ACC112 (cell line): ENCODE results near the gene MYCN.
"Not testable (repeated sequence)": the region's sequence is repeated elsewhere in the genome, so short reads cannot be mapped to it uniquely, and the experiment has no call there.

Experiments used
- H2AFZ ChIP-seq: fragments of 200-600 bp; sonication (generic); one replicate; pipeline ENCODE4 v1.6.0; 2017; ENCODE audit warnings: antibody characterized with exemption, low read length; ENCODE audit not compliant: unreplicated experiment
- H3K27ac ChIP-seq: fragments of 200-600 bp; sonication (generic); 2 replicates; pipeline ENCODE4 v1.5.1; 2014; ENCODE audit warnings: low read depth, mild to moderate bottlenecking, antibody characterized with exemption, low read length, moderate library complexity
- H3K27me3 ChIP-seq: fragments of 200-600 bp; sonication (generic); 2 replicates; pipeline ENCODE4 v1.6.1; 2014; ENCODE audit warnings: mild to moderate bottlenecking, antibody characterized with exemption, low read length, moderate library complexity, mixed read lengths; ENCODE audit not compliant: insufficient read depth
- H3K36me3 ChIP-seq: fragments of 200-600 bp; sonication (generic); 2 replicates; pipeline ENCODE4 v1.6.1; 2016; ENCODE audit warnings: mild to moderate bottlenecking, antibody characterized with exemption, low read length, moderate library complexity, mixed read lengths; ENCODE audit not compliant: insufficient read depth
- H3K4me1 ChIP-seq: fragments of 200-600 bp; sonication (generic); one replicate; pipeline ENCODE4 v1.6.1; 2016; ENCODE audit warnings: low read length, mixed read lengths; ENCODE audit not compliant: insufficient read depth, unreplicated experiment, control insufficient read depth
- H3K4me3 ChIP-seq: fragments of 200-600 bp; sonication (generic); 2 replicates; pipeline ENCODE4 v1.5.1; 2014; ENCODE audit warnings: mild to moderate bottlenecking, low read depth, low read length
- H3K79me2 ChIP-seq: fragments of 200-600 bp; sonication (generic); one replicate; pipeline ENCODE4 v1.6.0; 2016; ENCODE audit warnings: low read length; ENCODE audit not compliant: control insufficient read depth, unreplicated experiment, insufficient read depth

The MYCN gene

GRCh38 chr2:15947431-15947830 lies 7.1 kb downstream of the MYCN start:
- no peaks in the 10 kb centered on the region for H3K79me2 ChIP-seq
- H3K27ac ChIP-seq, result no peak overlapping the region
- H3K36me3 ChIP-seq, result no peaks in the 10 kb centered on the region
- H3K4me3 ChIP-seq, result no peak overlapping the region
- H3K4me1 ChIP-seq, result no peaks in the 10 kb centered on the region
- H2AFZ ChIP-seq, result no peak overlapping the region
- peaks cover 20% of the 10 kb centered on the region for H3K27me3 ChIP-seq

DNA sequence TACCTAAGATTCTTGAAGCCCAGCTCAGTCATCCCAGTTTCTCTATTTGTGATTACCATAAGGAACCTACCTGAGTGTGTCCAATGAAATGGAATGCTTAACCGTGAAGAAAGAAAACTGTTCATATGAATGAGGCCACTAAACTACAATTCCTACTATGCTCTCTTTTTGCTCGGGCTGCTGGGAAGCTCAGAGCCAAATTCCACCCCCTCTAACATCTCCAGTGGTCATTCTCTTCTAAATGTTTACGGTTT lies 8.3 kb downstream of the MYCN start:
- Histone ChIP-seq H3K36me3 (no peaks in the 10 kb centered on the region), H3K79me2 (no peaks in the 10 kb centered on the region), H2AFZ (no peak overlapping the region), H3K27ac (no peak overlapping the region), H3K4me1 (no peaks in the 10 kb centered on the region), H3K4me3 (no peak overlapping the region), H3K27me3 (peaks cover 10% of the 10 kb centered on the region)

- no peaks in the 10 kb centered on the region for H3K36me3 ChIP-seq
- no peak overlapping the region for H2AFZ ChIP-seq
- no peaks in the 10 kb centered on the region for H3K4me1 ChIP-seq
- H3K79me2 ChIP-seq, result no peaks in the 10 kb centered on the region
- H3K27ac ChIP-seq, result no peak overlapping the region
- H3K4me3 ChIP-seq, result no peak overlapping the region
- H3K27me3 ChIP-seq, result peaks cover 5% of the 10 kb centered on the region
These were observed 8.8 kb downstream of the MYCN start for GRCh38 chr2:15949126-15949525.

DNA sequence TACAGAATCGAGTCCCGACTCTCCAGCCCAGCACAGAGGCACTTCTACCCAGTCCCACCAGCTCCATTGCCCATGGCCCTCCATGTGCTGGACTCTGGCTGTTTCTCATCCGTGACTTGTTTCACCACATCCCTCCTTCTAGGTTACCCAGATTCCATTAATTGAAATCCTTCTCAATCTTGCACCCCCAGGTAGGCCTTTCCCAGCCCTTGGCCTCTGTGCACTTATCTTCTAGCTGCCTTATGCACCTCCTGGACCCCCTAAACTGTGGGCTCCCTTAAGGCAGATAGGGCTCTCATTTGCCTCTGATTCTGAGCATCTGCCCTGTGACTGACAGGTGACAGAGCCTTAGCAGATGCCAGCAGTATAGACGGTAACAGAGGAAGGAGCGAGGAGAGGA lies 9.2 kb downstream of the MYCN start:
- no peak overlapping the region for H2AFZ ChIP-seq
- H3K4me1 ChIP-seq, result no peaks in the 10 kb centered on the region
- no peak overlapping the region for H3K4me3 ChIP-seq
- 0 out of 2 replicates have a peak, but pooled peaks cover under 1% of the 10 kb centered on the region for H3K27me3 ChIP-seq
- H3K27ac ChIP-seq, result no peak overlapping the region
- H3K36me3 ChIP-seq, result no peaks in the 10 kb centered on the region
- no peaks in the 10 kb centered on the region for H3K79me2 ChIP-seq

GRCh38 chr2:15950088-15950952 lies 10.0 kb downstream of the MYCN start:
- no peaks in the 10 kb centered on the region for H3K4me1 ChIP-seq
- no peaks in the 10 kb centered on the region for H3K36me3 ChIP-seq
- H2AFZ ChIP-seq, result no peak overlapping the region
- no peaks in the 10 kb centered on the region for H3K79me2 ChIP-seq
- H3K27ac ChIP-seq, result no peak overlapping the region
- no peaks in the 10 kb centered on the region for H3K27me3 ChIP-seq
- no peak overlapping the region for H3K4me3 ChIP-seq

DNA sequence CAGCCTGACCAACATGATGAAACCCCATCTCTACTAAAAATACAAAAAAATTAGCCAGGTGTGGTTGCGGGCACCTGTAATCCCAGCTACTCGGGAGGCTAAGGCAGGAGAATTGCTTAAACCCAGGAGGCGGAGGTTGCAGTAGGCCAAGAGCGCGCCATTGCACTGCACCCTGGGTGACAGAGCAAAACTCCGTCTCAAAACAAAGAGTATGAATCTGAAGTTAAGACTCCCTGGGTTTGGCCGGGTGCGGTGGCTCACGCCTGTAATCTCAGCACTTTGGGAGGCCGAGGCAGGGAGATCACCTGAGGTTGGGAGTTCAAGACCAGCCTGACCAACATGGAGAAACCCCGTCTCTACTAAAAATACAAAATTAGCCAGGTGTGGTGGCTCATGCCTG lies 11.6 kb downstream of the MYCN start:
- H3K27ac ChIP-seq, H3K27me3 ChIP-seq, H3K4me3 ChIP-seq: not testable (repeated sequence)

DNA sequence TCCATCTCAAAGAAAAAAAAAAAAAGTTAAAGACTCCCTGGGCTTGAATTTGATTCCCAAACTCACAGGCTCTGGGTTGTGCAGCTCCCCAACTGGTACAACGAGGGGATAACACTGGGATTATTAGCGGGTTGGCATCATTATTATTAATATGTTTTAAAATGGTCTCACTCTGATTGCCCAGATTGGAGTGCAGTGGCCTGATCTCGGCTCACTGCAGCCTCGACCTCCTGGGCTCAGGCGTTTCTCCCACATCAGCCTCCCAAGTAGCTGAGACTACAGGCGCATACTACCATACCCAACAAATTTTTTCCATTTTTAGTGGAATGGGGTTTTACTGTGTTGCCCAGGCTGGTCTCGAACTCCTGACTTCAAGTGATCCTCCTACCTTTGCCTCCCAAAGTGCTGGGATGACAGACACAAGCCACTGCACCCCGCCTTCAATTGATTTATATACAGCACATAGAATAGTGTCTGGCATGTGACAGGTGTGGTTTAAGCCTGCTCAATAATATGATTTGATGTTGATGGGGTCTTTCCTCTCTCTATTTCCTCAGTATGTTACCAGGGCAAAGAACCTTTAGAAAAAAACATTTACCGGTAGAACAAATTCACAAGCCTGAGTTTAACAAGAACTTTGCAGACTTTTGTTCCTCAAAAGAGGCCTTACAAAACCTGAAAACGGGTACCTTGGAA lies 12.2 kb downstream of the MYCN start:
- Histone ChIP-seq H3K4me3 (no peak overlapping the region), H2AFZ (no peak overlapping the region), H3K27me3 (no peaks in the 10 kb centered on the region), H3K27ac (no peak overlapping the region), H3K79me2 (no peaks in the 10 kb centered on the region), H3K36me3 (no peaks in the 10 kb centered on the region), H3K4me1 (no peaks in the 10 kb centered on the region)

More for the DNA sequence above, 11.6 kb downstream of the MYCN start:
- not testable (repeated sequence) for H3K36me3 ChIP-seq, H3K79me2 ChIP-seq, H3K4me1 ChIP-seq, H2AFZ ChIP-seq

DNA sequence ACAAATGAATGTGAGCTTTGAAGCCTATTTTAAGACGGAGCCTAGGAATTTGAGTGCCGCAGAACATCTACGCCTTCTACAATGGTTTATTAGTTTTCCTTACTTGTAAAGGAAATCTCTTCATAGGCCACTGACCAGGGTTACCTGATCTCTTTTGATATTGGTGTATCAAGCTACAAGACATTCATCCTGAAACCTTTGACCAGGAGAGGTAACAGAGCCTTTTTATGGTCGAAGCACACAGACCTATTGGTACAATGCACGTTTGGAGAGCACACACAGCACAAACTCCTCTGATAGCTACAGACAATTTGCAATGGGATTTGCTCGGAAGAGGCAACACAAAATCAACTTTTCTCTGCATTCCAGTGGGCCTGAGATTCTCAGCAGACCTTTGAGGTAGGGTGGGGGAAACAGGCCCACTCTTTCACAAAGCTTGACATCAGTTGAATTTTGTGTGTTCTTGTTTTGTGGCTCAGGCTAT lies 12.8 kb downstream of the MYCN start:
- H3K36me3 ChIP-seq, result no peaks in the 10 kb centered on the region
- no peak overlapping the region for H3K27ac ChIP-seq
- H3K27me3 ChIP-seq, result no peaks in the 10 kb centered on the region
- no peak overlapping the region for H3K4me3 ChIP-seq
- H3K4me1 ChIP-seq, result no peaks in the 10 kb centered on the region
- H2AFZ ChIP-seq, result no peak overlapping the region
- H3K79me2 ChIP-seq, result no peaks in the 10 kb centered on the region

DNA sequence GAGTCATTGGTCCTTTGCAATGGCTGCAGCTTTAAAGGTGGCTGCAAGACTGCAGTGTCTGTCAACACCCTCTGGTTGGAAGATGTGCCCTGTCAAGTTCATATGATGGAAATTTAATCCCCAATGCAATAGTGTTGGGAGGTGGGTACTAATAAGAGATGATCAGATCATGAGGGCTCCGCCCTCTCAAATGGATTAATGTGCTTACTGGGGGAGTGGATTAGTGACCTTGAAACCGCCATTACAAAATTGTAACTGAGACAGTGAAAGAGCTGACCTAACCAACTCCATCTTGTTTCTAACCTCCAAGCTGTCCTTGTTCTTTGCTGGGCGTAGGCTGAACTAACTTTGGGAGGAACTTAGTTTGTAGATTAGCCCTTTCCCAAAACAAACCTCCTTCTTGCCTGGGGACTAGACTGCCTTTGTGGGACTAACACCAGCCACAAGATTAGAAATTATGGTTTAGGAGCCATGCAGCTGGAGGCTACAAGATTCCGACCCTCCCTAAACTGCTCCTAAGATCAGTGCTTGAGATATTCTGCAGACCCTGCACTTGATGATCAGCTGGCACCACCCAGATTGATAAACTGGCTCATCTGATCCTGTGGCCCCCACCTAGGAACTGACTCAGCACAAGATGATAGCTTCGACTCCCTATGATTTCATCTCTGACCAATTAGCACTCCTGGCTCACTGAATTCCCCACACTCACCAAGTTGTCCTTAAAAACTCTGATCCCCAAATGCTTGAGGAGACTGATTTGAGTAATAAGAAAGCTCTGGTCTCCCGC lies 13.7 kb downstream of the MYCN start:
- Histone ChIP-seq H3K4me1 (no peaks in the 10 kb centered on the region), H2AFZ (no peak overlapping the region), H3K79me2 (no peaks in the 10 kb centered on the region), H3K27me3 (no peaks in the 10 kb centered on the region), H3K36me3 (no peaks in the 10 kb centered on the region), H3K4me3 (no peak overlapping the region), H3K27ac (no peak overlapping the region)

GRCh38 chr2:15954761-15955160 lies 14.4 kb downstream of the MYCN start:
- Histone ChIP-seq H3K4me3 (no peak overlapping the region), H3K79me2 (no peaks in the 10 kb centered on the region), H3K27me3 (no peaks in the 10 kb centered on the region), H3K4me1 (no peaks in the 10 kb centered on the region), H3K36me3 (no peaks in the 10 kb centered on the region), H2AFZ (no peak overlapping the region), H3K27ac (no peak overlapping the region)
